Fibroblast of lung (primary cell): ENCODE data around the gene LRMDA.

Experiments used
- CTCF ChIP-seq, 2 donors: IDR thresholded peaks in 1 of 2; conservative IDR thresholded peaks in 1 of 2; 1 replicate in 1 of 2; 2 replicates in 1 of 2; pipeline ENCODE4 v1.5.1; 2011 to 2012; ENCODE audit warnings: low read length in 2 of 2, control low read depth in 1 of 2, inconsistent platforms in 1 of 2, low read depth in 1 of 2, mild to moderate bottlenecking in 1 of 2
- EZH2 ChIP-seq: IDR thresholded peaks from 2 replicates; pipeline ENCODE4 v1.5.1; 2012; ENCODE audit warnings: low read length, control low read depth, mild to moderate bottlenecking; ENCODE audit errors: missing control alignments

DNA sequence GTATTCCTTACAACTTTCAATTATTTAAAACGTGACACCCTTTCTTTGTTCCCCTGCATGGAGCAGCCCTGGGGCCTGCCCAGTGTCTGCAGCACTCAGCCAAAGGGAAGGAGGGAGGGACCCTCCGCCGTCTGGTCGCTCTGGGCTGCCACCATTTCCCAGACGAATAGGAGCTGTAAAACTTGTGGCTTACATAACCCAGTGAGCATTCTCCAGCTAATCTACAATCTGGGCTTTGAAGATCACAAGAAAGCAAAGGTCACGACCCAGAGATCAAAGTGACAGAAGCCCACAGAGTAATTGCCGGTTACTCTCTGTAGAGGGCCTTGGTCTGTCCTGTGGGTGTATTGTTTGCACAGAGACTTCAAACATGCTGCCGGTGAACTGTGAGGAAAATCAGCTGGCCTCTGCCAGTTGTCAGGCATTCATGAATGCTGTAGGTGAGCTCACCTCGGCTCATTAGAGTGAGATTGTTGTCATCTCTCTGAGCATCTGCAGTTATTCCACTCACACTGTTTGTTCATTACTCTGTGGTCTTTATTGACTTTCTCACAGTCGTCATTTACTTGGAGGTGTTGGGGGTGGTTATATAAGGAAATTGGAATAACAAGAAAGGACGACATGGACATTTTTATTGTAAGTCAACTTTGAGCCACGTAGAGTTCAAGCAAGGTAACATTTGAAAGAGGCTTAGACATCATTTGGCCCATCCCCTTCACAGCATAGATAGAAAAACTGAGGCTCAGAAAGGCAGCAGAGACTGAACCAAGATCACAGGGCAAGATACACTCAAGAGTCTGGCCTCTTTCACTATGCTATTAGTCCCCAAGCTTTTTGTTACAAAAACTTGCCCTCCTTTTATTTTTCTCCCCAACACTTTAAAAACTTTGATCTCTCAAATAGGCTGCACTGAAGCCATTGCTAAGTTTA lies 619.8 kb downstream of the LRMDA start:
- TF ChIP-seq CTCF (conservative IDR thresholded peaks at IDR 0.05 in 1 of 2, IDR thresholded peaks at IDR 0.05 in 1 of 2; ENCODE audit: low read depth in 1 of 2, low read length in 2 of 2) (no peak), EZH2 (no peak)
